ENCODE results near the gene CPLX1.

DNA sequence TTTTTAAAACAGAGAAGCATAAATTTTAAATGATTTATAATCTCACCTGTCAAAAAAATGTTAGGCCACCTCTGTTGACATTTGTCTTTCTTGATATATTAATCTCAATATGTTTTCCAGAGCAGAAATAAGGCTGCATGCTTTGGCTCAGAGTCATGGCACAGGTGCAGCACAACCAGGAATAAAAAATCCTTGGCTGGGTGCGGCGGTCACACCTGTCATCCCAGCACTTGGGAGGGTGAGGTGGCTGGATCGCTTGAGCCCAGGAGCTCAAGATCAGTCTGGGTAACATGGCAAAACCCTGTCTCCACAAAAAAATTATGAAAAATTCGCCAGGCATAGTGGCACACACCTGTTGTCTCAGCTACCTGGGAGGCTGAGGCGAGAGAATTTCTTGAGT is 18.1 kb downstream of the CPLX1 start:
- TF ChIP-seq, protein P1, sequence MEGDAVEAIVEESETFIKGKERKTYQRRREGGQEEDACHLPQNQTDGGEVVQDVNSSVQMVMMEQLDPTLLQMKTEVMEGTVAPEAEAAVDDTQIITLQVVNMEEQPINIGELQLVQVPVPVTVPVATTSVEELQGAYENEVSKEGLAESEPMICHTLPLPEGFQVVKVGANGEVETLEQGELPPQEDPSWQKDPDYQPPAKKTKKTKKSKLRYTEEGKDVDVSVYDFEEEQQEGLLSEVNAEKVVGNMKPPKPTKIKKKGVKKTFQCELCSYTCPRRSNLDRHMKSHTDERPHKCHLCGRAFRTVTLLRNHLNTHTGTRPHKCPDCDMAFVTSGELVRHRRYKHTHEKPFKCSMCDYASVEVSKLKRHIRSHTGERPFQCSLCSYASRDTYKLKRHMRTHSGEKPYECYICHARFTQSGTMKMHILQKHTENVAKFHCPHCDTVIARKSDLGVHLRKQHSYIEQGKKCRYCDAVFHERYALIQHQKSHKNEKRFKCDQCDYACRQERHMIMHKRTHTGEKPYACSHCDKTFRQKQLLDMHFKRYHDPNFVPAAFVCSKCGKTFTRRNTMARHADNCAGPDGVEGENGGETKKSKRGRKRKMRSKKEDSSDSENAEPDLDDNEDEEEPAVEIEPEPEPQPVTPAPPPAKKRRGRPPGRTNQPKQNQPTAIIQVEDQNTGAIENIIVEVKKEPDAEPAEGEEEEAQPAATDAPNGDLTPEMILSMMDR (IDR thresholded peaks at IDR 0.05): no peak
- TF ChIP-seq POLR2AphosphoS5 (IDR thresholded peaks at IDR 0.05): no peak
